ENCODE data around the gene NOX3.

NOX3 gene

DNA sequence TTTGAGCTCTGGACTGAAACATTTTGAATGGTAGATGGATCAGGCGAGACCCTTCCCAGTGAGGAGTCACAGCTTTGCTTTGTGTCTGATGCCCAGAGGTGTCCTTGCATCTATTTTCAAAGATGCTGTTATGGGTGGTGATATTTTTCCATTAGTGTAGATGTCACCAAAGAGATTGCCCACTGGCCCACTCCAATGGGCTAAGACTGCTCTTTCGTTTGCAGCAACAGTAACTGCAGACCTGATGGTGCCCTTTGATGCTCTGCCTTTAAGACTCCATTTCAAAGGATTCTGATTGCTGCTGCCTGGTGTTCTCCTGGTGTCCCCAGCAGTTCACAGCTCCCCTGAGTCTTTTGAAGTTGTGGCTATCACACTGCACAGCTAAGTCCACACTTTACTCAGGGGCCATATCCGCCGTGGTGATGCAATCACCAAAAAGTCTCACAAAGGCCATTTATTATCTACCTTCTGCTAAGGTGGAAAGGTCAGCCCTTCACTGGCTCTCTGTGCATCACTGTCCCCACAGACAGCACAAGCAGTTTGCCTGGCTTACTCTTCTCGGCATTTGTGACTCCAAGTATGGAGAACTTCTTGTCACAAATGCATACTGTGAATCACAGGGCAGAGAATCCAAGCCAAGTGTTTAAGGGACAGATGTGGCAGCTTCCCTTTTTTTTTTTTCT lies 56.4 kb downstream of the NOX3 start:
- DNase-seq = no peak

- no peak for DNase-seq
Observed at GRCh38 chr6:155398701-155399061, 57.0 kb downstream of the NOX3 start.

DNA sequence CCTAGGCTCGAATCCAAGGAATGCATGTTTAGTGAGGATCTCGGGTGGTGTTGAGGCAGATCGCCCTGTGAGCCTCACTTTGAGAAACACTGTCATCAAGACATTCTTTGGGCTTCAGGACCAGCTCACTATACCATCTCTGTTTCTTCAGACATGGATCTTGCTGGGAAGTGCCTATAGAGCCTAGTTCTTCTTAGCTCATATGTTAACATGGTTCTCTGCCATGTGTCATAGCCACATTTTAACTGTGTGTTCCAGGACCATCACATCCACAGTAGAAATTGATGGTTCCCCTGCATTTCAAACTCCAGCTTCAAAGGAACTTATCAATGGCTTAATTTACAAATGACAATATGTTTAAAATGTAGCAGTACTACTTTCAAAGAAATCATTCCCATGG lies 57.4 kb downstream of the NOX3 start:
- no peak for DNase-seq

- DNase-seq = no peak
Observed at GRCh38 chr6:155397172-155397705, 58.4 kb downstream of the NOX3 start.

- no peak for DNase-seq
Observed at GRCh38 chr6:155396605-155397004, 59.0 kb downstream of the NOX3 start.

GRCh38 chr6:155395339-155395738 lies 60.3 kb downstream of the NOX3 start:
- no peak for DNase-seq

GRCh38 chr6:155389130-155389529 lies 66.5 kb downstream of the NOX3 start:
- DNase-seq = no peak

DNA sequence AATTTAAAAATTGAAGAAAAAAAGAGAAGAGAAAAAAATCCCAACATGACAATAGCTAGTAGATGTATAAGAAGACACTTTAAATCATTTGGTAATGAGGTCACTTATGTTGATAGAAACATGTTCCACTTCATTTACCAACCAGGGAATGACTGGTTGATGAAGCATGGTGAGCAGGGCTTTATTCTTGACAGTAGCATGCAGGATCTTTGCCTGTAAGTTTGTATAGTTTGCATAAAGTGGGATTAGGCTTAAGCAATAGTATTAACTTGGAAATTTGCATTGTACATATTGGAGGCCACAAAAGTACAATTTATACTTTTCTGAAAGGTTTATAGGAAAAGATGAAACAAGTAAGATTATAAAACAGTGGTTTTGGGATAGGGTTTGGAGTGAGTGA lies 67.0 kb downstream of the NOX3 start:
- DNase-seq = no peak

- no peak for DNase-seq
Observed at GRCh38 chr6:155387481-155387880, 68.2 kb downstream of the NOX3 start.

- no peak for DNase-seq
Observed at GRCh38 chr6:155384321-155384952, 71.2 kb downstream of the NOX3 start.

- DNase-seq = no peak
Observed at GRCh38 chr6:155383913-155384312, 71.7 kb downstream of the NOX3 start.

- no peak for DNase-seq
Observed at GRCh38 chr6:155382338-155382685, 73.3 kb downstream of the NOX3 start.

GRCh38 chr6:155381673-155382337 lies 73.8 kb downstream of the NOX3 start:
- no peak for DNase-seq

GRCh38 chr6:155380666-155381332 lies 74.8 kb downstream of the NOX3 start:
- no peak for DNase-seq

GRCh38 chr6:155378724-155379123 lies 76.9 kb downstream of the NOX3 start:
- no peak for DNase-seq

GRCh38 chr6:155378276-155378675 lies 77.4 kb downstream of the NOX3 start:
- no peak for DNase-seq

GRCh38 chr6:155377061-155377460 lies 78.6 kb downstream of the NOX3 start:
- DNase-seq = no peak

DNA sequence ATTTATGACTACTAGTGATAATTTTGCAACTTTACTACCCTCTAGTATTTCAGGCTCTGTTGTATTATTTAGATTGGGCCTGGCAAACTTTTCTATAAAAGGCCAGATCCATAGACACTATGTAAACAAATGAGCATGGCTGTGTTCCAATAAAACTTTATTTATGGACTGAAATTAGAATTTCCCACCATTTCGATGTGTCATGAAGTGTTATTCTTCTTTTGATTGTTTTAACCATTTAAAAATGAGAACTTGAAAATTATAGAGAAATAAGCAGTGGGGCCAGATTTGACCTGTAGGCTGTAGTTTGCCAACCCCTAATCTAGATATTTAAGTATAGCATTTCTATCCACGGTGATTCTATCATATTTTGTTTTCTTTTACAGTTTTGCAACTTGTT lies 79.8 kb downstream of the NOX3 start:
- DNase-seq = no peak

GRCh38 chr6:155374681-155375080 lies 81.0 kb downstream of the NOX3 start:
- no peak for DNase-seq

DNA sequence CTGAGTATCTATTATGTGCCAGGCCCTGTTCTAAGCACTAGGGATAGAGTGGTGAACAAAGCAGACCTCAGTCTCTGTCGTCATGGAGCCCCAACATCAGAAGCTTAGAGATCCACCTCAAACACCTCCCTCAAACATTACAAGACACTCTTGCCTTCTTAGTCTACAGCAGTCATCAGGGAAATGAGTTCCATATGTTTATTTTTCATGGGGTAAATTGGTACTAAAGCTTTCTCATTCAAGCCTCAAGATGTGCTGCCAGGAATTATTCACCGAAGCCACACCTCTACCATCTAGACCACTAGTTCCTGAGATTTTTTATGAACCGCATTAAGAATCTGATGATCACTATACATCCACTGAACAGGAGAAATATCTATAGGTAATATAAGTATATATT lies 82.4 kb downstream of the NOX3 start:
- no peak for DNase-seq

DNA sequence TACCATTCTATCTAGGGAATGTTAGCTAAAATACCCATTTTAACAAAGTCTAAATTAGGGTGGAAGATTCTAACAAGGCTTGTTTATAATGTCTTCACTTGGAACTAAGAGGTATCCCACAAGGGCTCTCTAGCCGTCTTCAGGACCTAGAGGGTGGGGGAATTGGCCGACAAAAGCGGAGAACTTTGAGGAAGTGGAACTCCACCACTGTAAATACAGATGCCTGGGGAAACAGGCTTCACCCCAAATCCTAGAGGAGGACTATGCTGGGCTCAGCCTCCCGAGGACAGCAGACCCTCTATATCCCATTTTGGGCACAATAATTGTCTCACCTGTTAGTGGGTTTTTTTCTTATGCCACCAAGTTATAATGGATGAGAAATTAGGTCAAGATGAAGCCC lies 83.4 kb downstream of the NOX3 start:
- no peak for DNase-seq

DNA sequence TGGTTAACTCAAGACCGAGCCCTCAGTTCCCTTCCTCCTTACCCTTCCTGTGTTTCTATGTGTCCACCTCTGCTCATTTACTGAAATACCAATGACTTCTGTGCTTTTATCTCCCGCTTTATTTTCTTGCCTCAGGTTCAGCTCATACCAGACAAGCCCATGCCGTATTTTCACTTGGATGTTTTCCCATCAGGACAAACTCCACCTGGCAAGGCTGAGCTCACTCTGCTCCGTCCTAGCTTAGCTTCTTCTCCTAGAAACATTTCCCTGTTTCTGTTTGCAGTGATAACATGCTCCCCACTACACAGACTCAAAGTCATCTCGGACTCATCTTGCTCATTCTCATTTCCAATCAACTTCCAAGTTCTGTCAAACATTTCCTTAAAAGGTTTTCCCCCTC lies 84.4 kb downstream of the NOX3 start:
- DNase-seq = no peak

DNA sequence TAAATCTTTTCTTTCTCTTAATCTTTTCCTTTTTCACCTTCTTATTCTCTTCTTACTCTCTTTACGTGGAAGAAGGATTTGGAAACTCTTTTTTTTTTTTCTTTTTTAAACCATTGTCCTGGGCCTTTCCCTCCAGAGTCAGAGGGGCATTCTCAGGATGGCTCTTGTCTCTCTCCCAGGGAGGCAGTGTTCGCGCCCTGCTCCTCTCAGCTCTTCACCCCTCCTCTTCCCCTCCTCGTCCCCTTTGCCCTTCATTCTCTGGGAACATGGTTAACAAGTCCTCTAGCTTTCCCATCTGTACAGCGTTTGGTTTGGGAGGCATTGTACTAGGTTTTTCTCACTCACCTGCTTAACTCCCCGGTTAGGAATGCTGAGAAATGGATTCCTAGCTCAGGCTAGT lies 89.3 kb downstream of the NOX3 start:
- DNase-seq = no peak

Data from stimulated activated CD4-positive, alpha-beta T cell treated with anti-CD3 and anti-CD28 coated beads, Interleukin-4, amount 100 ng/mL, for 1 hour (primary cell).